C4-2B (cell line): ENCODE data around the gene OR4E2.

Experiments used
- ZFX ChIP-seq: fragments of 450-650 bp; IDR thresholded peaks from 2 replicates; pipeline ENCODE4 v1.6.1; 2017
- TF ChIP-seq, protein P1 (sequence below): fragments of 450-650 bp; conservative IDR thresholded peaks from 2 replicates; pipeline ENCODE4 v1.5.1; 2017; ENCODE audit warnings: mild to moderate bottlenecking

DNA sequence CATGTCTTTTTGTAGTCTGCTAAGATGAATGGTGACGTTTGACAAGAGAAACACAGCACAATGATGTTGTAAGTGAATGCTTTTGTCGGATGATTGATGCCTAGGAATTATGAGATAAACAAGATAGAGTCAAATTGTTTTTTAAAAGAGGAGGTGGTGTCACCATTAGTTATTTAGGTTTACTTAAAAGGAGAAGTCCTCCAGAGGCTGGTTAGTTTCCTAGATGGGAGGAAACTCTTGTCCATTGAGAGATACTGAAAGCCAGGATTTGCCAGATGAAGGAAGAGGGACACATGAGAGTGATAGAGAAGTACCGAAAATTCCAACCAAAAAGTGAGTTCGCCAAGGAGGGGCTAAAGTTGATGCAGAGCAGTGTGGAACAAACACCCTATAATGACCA, 18.8 kb upstream of the OR4E2 start, which contains the start of gene OR10G2:
- TF ChIP-seq ZFX = no peak
- TF ChIP-seq, protein P1, sequence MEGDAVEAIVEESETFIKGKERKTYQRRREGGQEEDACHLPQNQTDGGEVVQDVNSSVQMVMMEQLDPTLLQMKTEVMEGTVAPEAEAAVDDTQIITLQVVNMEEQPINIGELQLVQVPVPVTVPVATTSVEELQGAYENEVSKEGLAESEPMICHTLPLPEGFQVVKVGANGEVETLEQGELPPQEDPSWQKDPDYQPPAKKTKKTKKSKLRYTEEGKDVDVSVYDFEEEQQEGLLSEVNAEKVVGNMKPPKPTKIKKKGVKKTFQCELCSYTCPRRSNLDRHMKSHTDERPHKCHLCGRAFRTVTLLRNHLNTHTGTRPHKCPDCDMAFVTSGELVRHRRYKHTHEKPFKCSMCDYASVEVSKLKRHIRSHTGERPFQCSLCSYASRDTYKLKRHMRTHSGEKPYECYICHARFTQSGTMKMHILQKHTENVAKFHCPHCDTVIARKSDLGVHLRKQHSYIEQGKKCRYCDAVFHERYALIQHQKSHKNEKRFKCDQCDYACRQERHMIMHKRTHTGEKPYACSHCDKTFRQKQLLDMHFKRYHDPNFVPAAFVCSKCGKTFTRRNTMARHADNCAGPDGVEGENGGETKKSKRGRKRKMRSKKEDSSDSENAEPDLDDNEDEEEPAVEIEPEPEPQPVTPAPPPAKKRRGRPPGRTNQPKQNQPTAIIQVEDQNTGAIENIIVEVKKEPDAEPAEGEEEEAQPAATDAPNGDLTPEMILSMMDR = no peak
